Stimulated activated CD8-positive, alpha-beta memory T cell treated with anti-CD3 and anti-CD28 coated beads, Interleukin-4, amount 100 ng/mL, for 1 hour (primary cell): ENCODE data around the gene CD48.
"Not testable (repeated sequence)": the region's sequence is repeated elsewhere in the genome, so short reads cannot be mapped to it uniquely, and the experiment has no call there.

Experiments
- DNase-seq, 2 donors: peaks; one replicate each; pipeline ENCODE4 v3.0.0-alpha.2; 2020; ENCODE audit warnings: low read depth in 2 of 2, low spot score in 1 of 2

Gene CD48

DNA sequence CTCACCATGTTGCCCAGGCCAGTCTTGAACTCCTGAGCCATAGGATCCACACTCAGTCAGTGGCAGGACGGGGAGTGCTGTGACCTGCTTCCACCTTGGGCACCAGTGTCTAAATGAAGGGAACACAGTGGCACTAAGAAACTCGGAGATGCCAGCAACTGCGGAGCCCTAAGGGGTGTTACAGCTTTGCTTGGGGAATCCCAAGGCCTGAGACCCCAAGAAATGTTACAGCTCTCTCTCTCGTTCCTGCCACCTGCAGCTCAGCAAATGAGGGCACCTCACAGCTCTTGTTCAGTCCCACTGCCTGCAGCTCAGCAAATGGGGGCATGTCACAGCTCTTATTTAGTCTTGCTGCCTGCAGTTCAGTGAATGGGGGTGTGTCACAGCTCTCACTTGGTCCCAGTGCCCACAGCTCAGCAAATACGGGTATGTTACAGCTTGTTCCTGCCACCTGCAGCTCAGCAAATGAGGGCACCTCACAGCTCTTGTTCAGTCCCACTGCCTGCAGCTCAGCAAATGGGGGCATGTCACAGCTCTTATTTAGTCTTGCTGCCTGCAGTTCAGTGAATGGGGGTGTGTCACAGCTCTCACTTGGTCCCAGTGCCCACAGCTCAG, 2.5 kb upstream of the CD48 start:
- DNase-seq, result not testable (repeated sequence)

DNA sequence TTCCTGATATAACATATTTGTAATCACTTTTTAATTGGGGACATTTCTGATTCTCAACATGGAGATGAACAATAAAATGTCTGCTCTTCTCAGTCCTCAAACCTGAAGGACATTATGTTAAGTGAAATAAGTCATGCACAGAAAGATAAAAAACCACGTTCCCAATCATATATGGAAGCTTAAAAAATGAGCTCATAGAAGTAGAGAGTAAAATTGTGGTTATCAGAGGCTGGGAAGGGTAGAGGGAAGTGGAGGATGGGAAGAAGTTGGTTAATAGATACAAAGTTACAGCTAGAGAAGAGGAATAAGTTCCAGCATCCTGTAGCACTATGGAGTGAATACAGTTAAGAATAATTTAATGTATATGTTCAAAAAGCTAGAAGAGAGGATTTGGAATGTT, 1.5 kb upstream of the CD48 start:
- DNase-seq, result no peak

DNA sequence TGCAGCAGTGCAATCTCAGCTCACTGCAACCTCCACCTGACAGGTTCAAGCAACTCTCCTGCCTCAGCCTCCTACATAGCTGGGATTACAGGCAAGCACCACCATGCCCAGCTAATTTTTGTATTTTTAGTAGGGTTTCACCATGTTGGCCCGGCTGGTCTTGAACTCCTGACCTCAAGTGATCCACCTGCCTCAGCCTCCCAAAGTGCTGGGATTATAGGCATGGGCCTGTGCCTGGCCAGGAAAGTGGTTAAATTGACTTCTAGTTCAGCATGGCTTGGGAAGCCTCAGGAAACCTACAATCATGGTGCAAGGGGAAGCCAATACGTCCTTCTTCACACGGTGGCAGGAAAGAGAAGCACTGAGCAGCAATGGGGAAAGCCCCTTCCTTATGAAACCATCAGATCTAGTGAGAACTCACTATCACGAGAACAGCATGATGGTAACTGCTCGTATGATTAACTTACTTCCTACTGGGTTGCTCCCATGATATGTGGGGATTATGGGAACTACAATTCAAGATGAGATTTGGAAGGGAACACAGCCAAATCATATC, 981 bp upstream of the CD48 start:
- not testable (repeated sequence) for DNase-seq

DNA sequence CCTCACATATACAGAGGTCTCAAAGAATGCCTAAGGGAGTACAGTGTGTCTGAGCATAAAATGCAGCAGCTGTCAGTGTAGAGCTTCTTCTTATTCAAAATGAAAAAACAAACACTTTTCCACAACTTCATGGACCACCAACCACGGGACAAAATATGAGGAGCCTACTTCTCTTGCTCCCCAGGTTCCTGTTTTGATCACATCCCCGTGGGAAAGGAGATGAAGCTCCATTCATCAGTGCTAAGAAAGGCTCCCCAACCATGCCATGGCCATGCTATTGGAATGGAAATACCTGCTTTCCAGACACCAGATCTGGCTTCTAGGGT, 383 bp downstream of the CD48 start:
- DNase-seq, result no peak

DNA sequence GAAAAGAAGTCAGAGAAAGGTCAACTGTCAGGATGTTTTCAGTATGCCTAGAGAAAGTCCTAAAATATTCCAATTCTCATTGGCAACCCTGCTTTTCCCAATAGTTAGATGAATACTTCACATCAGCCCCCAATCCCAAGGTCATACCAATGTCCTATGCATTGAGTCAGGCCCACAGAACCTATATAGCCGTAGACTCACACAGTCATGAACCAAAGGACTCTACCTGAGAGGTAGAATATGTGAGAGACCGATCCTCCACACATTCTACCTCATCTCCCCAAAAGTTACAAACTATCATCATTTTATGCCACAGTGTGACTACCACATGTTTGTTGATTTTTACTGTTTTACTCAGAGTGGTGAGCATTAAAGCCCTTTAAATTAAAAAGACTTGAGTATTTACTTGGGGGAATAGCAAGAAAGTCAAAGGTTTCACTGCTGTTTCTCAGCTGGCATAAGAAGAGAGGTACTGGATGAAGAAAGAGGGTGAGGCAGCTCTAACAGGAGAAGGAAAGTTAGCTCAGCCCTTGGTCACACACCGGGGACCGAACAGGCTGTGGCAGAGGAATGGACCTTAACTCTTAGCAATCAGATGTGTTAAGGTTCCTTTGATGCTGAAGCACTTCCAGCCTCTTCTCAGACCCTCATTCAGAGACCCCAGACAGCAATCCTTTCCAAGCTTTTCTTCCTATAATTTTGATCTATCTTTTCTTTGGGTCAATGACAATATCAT, 937 bp downstream of the CD48 start:
- no peak for DNase-seq

DNA sequence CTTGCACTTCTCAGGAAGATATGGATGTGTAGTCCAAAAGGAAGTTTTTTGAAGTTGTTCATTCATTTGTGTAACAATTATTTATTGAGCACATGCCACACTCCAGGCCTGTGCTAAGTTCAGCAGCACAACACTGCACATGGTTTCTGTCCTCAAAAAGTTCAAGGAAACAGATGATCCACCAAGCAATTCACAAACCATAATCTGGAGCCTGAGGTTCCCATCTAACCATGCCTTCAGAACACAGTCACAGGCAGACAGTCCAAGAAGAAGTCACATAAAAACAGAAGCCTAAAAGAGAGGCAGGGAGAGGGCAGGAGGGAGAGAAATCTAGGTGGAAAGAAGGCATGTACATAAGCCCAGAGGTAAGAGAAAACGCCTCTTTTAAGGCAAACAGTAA, 1.9 kb downstream of the CD48 start:
- no peak for DNase-seq

DNA sequence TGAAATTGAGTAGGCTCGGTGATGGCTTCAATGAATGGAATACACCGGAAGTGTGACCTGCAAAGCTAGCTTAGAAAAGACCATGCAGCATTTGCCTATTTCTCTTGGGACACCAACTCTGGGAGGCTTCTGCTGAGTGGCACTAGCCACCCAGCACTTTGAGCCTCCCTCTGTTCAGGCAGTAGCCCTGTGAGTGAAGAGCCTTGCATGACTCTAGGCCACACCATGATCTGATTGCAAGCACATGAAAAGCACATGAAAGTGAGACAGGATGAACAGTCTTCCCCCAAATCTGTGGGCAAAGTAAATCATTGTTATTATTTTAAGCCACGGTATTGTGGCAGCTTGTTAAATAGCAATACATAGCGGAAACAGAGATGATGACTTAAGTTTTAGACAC, 2.8 kb downstream of the CD48 start:
- DNase-seq, result no peak

DNA sequence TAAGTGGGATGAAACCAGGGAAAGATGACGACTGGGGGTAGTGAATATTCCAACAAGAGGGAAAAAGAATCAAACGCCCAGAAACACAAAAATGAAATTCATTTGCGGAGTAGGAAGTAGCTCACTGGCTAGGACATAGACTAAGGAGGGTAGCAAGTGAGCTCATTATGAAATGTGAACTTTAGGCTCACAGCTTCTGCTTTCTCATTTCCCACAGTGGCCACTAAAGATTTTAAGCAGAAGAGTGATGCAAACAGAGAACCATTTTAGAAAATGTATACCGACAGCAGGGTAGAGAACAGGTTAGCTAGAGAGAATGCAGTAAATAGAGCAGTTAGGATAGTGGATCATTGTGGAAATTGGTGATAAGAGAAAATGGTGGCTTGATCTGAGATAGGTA, 3.5 kb downstream of the CD48 start:
- DNase-seq, result no peak

DNA sequence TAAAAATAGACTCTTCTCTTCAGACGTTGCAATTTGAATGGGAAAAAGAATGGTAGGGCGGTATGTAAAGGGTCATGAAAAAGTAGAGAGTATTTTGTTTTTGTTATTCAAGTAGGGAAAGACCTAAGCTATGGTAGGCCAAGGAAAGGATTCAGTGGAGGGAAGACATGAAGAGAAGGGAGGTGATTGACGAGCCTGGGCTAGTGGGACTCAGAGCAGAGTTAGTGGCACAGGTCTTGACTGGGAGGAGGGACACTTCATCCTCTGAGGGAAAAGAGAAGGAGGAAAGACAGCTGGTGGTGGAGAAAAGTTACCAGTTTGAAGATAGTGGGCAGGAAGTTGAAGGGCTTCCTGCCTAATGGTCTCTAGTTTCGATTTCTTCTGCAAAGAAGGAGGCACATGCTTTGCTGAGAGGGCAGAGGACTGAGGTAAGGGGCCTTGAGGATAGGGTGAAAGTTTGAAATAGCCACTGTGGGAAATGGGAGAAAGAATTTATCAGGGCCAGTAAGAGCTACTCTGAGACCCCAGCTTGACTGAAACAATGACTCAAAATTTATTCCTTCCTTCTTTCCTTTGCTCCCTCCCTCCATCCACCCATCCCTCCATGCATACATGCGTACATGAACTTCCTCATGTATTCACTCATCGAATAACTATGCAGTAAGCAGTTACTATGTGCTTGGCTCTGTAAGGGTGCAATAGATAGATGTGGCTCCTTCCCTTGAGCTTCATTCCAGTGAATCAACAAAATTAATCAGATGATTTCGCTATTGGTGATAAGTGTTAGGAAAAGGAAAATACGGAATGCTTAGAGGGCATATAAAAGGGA, 4.2 kb downstream of the CD48 start:
- DNase-seq, result no peak

DNA sequence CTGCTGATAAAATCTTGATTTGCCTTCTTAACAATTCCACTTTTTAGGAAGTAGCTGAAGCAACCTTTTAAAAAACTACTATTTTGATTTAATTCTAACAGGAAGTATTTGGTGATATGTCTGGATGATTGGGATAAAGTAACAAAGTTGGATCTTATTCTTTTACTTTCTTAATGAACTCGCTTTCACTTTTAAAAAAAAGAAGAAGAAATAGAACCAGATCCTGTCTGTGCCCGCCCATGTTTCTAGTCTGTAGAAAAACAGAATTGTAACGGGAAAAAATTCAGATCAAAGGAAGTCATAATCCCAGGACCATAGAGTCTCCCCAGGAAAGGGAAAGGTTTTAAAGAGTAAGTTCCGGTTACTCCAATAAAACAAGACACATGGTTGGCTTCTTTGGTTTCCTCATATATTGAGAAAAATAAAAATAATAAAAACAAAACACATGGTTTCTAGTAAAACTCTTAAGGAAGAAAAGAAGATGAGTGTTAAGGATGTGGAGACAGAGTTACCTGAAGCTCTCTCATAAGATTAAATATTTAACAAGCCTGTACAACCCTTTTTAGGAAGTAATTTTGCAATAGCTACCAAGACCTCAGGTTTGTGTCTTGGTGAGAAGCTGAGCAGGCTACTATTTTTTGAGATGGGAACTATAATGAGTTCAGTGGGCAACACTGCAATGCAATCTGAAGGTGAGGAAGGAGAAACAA, 4.9 kb downstream of the CD48 start:
- no peak for DNase-seq

DNA sequence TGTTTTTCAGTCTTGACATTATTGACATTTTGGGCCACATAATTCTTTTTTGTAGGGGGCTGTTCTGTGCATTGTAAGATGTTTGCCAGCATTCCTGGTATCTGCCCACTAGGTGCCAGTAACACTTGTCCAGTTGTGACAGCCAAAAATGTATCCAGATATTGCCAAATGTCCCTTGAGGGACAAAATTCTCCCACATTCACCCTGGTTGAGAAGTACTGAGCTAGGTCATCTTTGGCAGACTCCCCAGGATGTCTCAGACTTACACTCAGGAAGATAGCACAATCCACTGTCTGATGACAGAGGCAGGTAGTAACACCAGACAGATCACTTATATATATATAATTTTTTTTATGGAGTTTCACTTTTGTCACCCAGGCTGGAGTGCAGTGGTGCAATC, 5.9 kb downstream of the CD48 start:
- DNase-seq, result no peak

DNA sequence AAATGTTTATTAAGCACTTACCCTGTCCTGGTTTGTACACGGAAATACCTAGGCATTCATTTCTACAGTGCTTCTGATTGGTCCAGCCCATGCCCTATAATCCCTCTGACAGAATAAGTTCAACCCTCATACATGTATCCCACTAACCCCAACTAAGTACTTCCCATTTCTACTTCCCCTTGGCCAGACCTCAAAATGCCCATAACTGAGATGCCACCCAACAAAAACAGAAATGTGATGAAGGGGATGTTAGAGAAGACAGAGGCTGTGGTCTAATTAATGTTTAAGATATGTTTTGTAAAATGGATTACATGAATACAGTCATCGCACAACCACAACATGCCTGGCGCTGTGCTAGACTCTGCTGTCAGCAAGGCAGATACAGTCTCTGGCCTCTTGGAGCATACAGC, 6.4 kb downstream of the CD48 start:
- DNase-seq, result not testable (repeated sequence)

DNA sequence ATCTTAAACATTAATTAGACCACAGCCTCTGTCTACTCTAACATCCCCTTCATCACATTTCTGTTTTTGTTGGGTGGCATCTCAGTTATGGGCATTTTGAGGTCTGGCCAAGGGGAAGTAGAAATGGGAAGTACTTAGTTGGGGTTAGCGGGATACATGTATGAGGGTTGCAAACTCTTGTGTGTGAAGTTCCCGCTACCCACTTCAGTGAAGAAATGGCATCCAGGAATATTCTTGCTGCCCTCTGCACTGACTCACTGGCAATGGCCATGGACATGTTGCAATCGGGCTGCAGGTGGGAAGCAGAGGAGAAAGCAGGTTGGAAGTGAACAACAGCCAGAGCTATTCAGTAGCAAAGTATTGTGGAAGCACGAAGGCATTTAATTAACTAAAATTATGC, 7.4 kb downstream of the CD48 start:
- no peak for DNase-seq

DNA sequence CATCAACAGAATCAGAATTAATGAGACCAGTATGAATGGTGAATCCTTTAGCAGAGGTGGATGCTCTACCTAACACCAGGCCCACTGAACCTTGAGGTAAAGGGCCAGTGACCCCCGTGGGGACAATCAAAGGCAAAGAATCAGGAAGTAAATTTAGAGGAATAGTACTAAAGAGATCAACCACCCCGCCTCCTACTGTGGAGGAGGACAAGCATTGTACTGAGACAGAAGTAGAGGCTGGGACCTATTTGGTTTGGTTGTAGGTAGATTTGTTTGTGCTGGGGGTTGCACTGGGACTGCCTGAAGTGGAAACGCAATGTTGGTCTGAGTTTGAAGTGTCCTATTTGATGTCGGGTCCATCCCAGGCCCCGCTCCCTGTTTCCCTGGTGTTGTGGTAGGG, 9.5 kb downstream of the CD48 start:
- DNase-seq, result no peak

DNA sequence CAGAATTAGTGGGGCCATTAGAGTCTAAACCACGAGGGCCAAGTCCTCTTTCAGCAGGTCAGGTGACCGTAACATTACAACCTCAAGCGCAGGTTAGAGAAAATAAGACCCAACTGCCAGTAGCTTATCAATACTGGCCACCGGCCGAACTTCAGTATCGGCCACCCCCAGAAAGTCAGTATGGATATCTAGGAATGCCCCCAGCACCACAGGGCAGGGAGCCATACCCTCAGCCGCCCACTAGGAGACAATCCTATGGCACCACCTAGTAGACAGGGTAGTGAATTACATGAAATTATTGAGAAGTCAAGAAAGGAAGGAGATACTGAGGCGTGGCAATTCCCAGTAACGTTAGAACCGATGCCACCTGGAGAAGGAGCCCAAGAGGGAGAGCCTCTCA, 19.2 kb downstream of the CD48 start:
- not testable (repeated sequence) for DNase-seq

DNA sequence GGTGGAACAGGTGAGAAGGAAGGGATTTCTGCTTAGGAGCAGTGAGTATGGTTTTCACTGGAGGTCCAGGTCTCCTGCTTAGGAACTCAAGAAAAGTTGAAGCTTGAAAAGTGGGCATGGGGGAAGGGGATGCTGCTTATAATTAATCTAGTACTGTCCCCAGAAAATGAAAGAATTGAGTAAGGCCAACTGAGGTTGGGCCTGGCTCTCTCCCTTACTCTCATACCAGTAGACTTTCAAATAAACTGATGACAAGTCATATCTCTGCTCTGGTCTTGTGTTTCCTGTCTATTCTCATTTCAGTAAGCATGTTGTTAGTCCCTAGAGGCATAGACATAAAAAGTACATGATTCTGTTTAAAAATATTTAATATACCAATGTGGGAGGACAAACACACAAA, 26.4 kb downstream of the CD48 start:
- DNase-seq, result no peak

DNA sequence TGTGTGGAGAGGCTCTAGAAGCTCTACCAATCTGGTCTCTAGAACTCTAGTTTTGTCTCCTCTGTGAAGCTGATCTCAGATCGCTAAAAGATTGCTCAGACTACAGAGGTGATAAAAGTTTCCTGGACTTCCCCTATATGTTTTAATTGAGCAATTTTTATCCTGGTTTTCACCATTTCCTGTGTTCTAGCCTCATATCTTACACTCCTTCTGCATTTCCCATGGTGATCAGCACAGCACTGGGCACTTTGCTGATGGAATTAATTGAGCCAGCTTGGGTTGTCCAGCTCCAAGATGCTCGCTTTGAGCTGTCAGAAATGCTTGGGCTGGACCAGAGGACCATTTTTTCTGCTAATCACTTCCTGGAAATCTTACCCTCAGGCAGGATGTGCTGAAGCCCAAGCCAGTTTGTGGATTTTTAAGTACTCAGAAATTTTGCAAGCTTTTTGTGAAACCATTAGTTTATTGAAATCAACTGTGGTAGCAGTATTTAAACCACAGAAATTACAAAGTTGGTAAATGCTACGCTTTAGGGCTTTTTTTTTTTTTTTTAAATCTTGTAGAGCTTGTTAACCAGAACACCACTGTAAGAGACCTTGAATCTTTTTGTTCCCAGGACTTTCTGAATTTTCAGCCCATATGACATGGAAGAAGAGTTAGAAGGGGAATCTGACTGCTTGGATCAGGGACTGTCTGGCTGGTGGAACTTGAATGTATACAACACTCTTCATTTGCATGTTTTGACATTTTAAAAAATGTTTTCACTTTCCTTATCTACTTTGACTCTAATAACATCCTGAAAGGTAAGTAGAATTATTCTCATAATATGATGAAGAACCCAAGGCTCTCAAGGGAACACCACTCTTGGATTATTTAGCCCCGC, 28.4 kb downstream of the CD48 start:
- DNase-seq, result no peak

DNA sequence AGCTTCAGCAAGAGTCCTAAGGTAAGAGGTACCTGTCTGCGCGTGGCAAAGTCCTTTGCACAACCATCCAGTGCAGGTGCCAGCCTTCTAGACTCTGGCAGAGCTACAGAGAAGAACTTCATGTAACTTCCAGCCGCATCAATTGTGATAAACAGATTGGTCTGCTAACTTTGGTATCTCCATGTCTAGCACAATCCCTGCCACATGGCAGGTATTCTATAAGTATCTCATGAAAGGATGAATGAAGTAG, 29.8 kb downstream of the CD48 start:
- DNase-seq, result no peak

DNA sequence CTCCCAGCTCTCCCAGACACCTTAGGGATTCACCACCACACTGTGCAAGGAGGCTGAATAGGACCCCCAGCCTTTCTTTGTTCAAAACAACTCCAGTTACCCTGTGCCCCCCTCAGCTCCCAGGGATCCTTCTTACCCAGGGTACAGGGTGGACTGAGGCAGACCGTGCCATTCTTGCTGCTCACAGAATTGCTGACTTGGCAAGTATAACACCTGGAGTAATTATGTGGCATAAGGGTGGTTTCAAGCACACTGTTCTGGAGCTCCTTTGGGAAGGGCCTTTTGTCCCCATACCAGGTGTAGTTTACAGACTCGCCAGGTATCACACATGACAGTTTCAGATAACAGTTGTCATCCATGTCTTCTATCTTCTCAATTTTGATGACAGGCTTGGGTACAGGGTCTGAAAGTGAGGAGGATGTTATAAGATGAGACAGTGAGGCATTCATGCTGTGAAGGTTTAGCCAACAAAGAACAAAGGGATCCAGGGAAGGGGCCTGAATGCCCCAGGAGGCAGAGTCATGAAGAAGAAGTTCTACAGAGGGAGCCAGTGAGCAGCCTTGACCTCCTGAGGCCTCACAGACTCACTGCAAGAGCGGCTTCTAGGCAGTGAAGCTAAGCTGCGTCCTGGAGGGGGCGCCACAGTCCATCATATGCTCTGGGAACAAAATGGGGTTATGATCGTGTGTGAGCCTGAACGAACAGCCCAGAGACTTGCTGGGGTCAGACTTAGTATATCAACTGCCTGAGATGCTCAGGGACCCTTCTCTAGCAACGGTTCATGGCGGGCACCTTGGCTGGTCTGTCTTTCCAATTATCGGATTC, 30.3 kb downstream of the CD48 start:
- peak; percentile 68 to 77 for DNase-seq

DNA sequence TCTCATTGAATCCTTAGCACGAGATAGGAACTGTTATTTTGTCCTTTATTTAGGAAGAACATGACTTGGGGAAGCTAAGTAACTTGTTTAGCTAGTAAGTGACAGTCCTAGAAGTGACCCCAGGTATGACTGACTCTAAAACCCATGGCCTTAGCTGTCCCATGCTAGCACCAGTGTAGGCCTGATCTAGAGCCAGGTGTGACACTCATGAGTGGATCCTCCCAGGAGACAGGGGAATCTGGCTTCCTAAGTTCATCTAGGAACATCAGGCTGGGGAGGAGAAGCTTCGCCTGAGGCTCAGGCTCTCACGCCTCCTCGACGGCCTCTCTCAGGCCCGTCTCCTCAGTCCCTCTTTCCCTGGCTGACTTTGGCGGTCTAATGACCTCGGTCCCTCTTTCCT, 31.2 kb downstream of the CD48 start:
- DNase-seq, result no peak
